ENCODE results near the gene KANTR.
"Not testable (repeated sequence)": the region's sequence is repeated elsewhere in the genome, so short reads cannot be mapped to it uniquely, and the experiment has no call there.

The KANTR gene

GRCh38 chrX:53133400-53133799, 39.5 kb downstream of the KANTR start:
- no peak for DNase-seq

DNA sequence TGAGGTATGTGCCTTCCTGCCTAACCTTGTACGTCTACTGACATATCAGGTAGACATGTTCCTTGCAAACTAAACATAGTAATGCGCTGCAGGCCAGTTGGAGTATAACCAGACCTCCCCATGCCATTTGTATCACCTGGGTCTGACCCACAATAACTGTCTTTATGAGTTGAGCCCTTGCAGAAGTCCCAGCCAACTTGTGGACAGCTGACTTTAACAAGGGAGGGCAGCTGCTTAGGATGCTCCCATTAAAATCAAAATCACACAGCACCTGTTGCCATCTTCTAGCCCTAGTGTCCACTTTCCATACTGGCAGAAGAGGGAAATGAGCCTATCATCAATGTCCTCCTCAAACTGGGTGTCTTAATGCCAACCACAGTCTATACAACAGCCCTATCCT, 41.6 kb downstream of the KANTR start:
- DNase-seq, result no peak

GRCh38 chrX:53153581-53153980, 59.6 kb downstream of the KANTR start:
- no peak for DNase-seq

GRCh38 chrX:53155512-53156206, 61.7 kb downstream of the KANTR start:
- no peak for DNase-seq

DNA sequence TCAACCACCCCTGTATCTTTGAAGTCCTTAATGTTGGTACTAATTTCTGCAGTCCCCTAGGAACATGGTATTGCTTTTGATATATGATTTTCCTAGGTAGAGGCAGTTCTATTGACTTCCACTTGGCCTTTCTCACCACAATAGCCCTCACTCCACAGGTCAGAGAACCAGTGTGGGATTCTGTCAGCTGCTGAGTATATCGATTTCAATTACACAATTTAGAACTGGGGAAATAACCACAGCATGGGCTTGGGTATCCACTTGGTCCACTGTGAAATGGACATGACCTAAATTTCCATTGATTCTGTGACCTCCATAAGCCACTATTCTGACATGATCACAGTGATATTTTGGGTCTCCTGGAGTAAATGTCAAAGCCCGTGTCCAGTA, 62.3 kb downstream of the KANTR start:
- no peak for DNase-seq

- DNase-seq, result no peak
Observed at GRCh38 chrX:53159184-53159583, 65.2 kb downstream of the KANTR start.

DNA sequence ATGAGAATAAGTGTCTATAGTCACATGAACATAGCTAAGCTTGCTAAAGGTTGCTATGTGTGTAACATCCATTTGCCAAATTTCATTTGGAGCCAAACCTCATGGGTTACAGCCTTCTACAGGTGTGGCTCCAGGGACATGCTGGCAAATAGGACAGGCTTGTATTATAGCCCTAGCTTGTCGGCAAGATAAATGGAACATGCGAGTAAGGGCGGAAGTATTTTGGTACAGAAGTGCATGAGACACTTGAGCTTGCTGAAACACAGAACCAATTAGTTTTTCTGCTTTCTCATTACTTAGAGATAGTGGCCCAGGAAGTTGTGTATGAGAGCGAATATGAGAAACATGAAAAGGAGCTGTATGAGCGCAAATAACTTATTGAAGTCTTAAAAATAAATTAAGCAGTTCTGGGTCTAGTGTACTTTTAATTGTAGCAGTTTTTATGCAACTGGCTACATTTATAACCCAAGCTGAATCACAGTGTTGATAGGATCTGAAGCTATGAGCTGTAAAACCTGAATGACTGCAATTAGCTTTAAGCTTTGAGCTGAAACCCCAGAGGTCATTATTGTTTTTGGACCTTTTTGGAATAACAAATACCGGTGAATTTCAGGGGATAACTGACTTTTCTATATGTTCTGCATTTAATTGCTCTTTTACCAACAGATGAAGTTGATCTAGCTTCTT, 66.5 kb downstream of the KANTR start:
- no peak for DNase-seq

DNA sequence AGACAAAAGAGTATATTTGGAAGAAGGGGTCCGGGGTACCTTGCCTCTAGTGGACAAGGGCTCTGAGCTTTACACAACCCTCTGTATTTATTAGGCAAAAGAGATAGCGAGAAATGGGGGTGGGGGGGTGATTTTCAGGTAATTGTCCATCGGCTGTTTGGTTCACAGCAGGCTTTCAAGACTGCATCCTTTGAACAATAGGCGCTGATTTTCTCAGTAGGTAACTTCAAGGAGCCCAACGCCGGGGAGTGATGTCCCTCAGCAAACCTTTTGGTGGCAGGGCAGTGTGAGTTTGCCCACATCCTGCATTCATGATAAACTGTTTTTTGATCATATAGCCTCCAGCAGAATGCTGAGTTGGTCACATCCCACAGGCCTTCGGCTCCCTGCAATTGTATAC, 69.5 kb downstream of the KANTR start:
- DNase-seq, result no peak

DNA sequence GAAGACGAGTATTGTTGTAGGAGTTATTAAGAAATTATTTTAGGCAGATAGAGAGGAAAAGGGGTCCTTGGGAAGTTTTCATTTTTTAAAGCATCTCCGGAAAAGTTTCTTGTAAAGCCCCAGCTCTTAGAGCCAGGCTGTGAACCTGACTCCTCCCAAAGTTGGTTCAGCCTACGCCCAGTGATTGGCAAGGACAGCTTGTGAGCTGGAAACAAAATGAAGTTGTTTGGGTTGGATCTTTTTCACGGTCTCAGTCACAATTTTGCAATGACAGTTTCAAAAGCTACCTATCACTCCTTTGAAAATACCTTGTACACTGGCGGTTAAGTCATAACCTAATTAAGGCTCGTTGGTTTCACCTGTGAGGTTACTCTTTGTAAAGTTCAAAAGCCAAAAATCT, 70.6 kb downstream of the KANTR start:
- not testable (repeated sequence) for DNase-seq

DNA sequence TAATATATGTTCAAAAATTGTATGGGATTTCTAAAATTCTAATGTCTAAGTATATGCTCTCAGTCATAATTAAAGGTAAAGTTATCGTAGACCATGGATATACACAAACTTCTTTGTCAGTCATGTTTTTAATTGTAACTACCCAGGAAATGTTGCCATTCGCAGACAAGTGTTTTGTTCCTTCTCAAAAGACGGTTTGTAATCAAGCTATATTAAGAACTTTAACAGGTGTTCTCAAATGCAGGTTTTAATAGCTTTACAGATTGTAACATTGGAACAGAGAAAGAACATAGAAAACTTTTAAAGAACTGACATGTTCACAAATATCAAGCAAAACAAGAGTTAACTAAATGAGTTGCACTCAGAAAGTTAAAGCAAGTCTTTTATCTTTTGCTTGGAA, 72.2 kb downstream of the KANTR start:
- DNase-seq, result no peak

DNA sequence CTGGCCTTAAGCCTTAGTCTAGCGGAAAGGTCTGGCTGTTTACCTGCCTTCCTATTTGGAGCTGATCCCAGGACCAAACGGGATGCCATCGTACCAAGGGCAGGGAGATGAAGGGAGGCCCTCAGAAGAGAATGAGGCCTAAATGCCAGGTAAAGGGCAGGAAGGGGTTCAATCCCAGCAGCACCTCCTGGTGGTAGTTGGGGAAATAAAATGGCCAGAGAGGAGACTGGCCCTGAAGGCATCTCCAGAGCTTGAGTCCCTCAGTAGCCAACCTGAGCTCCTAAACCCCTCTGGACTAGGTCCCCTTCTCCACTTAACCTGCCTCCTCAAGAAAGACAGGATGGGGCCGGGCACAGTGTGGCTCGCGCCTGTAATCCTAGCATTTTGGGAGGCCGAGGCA, 77.4 kb downstream of the KANTR start:
- no peak for DNase-seq

All from EL (cell line).